ENCODE results near the gene ZSCAN20.
"Not testable (repeated sequence)": the region's sequence is repeated elsewhere in the genome, so short reads cannot be mapped to it uniquely, and the experiment has no call there.

ZSCAN20 gene

DNA sequence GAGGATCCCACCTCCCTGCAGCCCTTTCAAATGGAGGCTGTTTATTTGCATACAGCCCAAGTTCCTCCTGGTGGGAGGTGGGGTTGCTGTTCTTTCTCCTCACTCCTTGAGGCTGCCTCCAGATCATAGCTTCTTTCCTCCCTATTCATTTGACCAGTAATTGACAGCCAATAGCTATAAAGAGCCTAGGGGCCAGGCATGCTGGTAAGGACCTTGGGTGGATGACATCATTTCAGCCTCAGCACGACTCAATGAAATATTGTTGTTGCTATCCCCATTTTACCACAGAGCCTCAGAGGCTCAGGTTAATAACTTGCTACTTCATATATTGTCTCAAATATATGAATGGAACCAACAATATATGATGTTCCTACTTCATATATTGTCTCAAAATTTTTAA lies 31.1 kb downstream of the ZSCAN20 start:
- H3K27ac ChIP-seq: no peak overlapping the region
- TF ChIP-seq, protein P1, sequence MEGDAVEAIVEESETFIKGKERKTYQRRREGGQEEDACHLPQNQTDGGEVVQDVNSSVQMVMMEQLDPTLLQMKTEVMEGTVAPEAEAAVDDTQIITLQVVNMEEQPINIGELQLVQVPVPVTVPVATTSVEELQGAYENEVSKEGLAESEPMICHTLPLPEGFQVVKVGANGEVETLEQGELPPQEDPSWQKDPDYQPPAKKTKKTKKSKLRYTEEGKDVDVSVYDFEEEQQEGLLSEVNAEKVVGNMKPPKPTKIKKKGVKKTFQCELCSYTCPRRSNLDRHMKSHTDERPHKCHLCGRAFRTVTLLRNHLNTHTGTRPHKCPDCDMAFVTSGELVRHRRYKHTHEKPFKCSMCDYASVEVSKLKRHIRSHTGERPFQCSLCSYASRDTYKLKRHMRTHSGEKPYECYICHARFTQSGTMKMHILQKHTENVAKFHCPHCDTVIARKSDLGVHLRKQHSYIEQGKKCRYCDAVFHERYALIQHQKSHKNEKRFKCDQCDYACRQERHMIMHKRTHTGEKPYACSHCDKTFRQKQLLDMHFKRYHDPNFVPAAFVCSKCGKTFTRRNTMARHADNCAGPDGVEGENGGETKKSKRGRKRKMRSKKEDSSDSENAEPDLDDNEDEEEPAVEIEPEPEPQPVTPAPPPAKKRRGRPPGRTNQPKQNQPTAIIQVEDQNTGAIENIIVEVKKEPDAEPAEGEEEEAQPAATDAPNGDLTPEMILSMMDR (IDR thresholded peaks at IDR 0.05): no peak
- no peak for TF ChIP-seq ZFX (IDR thresholded peaks at IDR 0.05; ENCODE audit: borderline replicate concordance)

DNA sequence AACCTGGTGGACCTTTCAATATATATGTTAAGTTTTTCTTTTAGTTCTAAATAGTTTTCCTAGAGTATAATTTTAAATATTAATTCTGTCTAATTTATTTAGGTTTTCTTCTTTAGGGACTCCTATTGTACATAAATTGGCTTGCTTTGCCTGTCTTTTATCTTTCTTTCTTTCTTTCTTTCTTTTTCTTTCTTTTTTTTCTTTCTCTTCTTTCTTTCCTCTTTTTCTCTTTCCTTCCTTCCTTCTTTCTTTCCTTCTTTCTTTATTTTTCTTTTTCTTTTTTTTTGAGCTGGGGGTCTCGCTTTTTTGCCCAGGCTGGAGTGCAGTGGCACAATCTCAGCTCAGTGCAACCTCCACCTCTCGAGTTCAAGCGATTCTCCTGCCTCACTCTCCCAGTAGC lies 35.2 kb downstream of the ZSCAN20 start:
- TF ChIP-seq, protein P1 (IDR thresholded peaks at IDR 0.05): no peak
- TF ChIP-seq ZFX (IDR thresholded peaks at IDR 0.05; ENCODE audit: borderline replicate concordance): no peak
- no peak overlapping the region for H3K27ac ChIP-seq

DNA sequence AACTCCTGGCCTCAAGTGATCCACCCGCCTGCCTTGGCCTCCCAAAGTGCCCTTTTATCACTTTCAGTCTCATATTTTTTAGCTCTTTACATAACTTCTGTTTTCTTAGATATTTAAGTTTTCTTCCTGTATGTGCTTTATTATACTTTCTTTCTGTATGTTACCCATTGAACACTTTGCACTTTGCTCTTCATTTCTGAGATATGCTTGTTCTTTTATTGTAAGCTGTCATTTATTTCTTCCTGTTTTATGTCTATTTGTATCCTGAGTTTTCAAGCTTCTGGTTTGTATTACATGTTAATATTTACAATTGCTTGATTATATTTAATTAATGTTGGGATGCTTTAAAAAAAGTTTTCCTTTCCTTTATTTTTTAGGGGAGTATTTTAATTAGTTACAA lies 35.7 kb downstream of the ZSCAN20 start:
- no peak for TF ChIP-seq ZFX (IDR thresholded peaks at IDR 0.05; ENCODE audit: borderline replicate concordance)
- TF ChIP-seq, protein P1 (IDR thresholded peaks at IDR 0.05): no peak
- H3K27ac ChIP-seq: no peak overlapping the region

- H3K27ac ChIP-seq: not testable (repeated sequence)
These were observed 36.8 kb downstream of the ZSCAN20 start for GRCh38 chr1:33509276-33509675.

- TF ChIP-seq ZFX (IDR thresholded peaks at IDR 0.05; ENCODE audit: borderline replicate concordance): no peak
- no peak overlapping the region for H3K27ac ChIP-seq
These were observed 40.0 kb downstream of the ZSCAN20 start for GRCh38 chr1:33512226-33513011.

GRCh38 chr1:33515112-33515511 lies 42.7 kb downstream of the ZSCAN20 start:
- no peak for TF ChIP-seq ZFX (IDR thresholded peaks at IDR 0.05; ENCODE audit: borderline replicate concordance)
- TF ChIP-seq, protein P1 (IDR thresholded peaks at IDR 0.05): no peak
- no peak overlapping the region for H3K27ac ChIP-seq

- TF ChIP-seq ZFX (IDR thresholded peaks at IDR 0.05; ENCODE audit: borderline replicate concordance): no peak
- TF ChIP-seq, protein P1 (IDR thresholded peaks at IDR 0.05): no peak
- no peak overlapping the region for H3K27ac ChIP-seq
These were observed 43.2 kb downstream of the ZSCAN20 start for GRCh38 chr1:33515607-33516006.

- TF ChIP-seq, protein P1 (IDR thresholded peaks at IDR 0.05): no peak
- no peak for TF ChIP-seq ZFX (IDR thresholded peaks at IDR 0.05; ENCODE audit: borderline replicate concordance)
- H3K27ac ChIP-seq: no peak overlapping the region
These were observed 44.0 kb downstream of the ZSCAN20 start for GRCh38 chr1:33516428-33516827.

Measured in 22Rv1 (cell line).